ENCODE measurements around the gene PROSER3. TPM values are rescaled to one million over a fixed set of nuclear protein-coding genes. Genes with fewer than 3 reads are reported as not detected.

PROSER3 gene
- total and polyA plus RNA-seq, 7 donors, result 4.2 to 16.2 (median 8.7) TPM

GRCh38 chr19:35801828-35802227 is 43.9 kb downstream of the PROSER3 start:
- peaks cover 0 to 29% (median 10%) of the 10 kb centered on the region in 3 donors for H3K27me3 ChIP-seq (ENCODE audit: insufficient read depth in 3 of 3, low read length in 2 of 3)
- no peaks in the 10 kb centered on the region for H3K9me3 ChIP-seq
- no peaks in the 10 kb centered on the region for H3K4me1 ChIP-seq
- no peak overlapping the region for H3K4me3 ChIP-seq
- no peak overlapping the region for H3K27ac ChIP-seq
- no peak for TF ChIP-seq CTCF (IDR thresholded peaks at IDR 0.05)
- intact Hi-C loops (cut with DNase I), result no loop called here
- no peaks in the 10 kb centered on the region for H3K36me3 ChIP-seq (ENCODE audit: insufficient read depth in 1 of 2, low read depth in 1 of 2)
- DNase-seq, result no peak
- WGBS, 3 donors, result 53 to 59% (median 53%) methylated on average over 3 of the region's 3 CpGs
- no peak for ATAC-seq

- DNase-seq, result no peak
- Histone ChIP-seq H3K4me1 (no peaks in the 10 kb centered on the region), H3K4me3 (no peak overlapping the region), H3K27ac (no peak overlapping the region), H3K36me3 (ENCODE audit: insufficient read depth in 1 of 2, low read depth in 1 of 2) (no peaks in the 10 kb centered on the region), H3K9me3 (no peaks in the 10 kb centered on the region), H3K27me3 (ENCODE audit: insufficient read depth in 3 of 3, low read length in 2 of 3) (peaks cover 0 to 8% (median 3%) of the 10 kb centered on the region in 3 donors)
- intact Hi-C loops (cut with DNase I), result no loop called here
- WGBS, 3 donors, result 28 to 38% (median 34%) methylated on average over 5 of the region's 5 CpGs
- TF ChIP-seq CTCF (IDR thresholded peaks at IDR 0.05), result no peak
- ATAC-seq, result no peak
These were observed 47.6 kb downstream of the PROSER3 start for GRCh38 chr19:35805526-35806102.

DNA sequence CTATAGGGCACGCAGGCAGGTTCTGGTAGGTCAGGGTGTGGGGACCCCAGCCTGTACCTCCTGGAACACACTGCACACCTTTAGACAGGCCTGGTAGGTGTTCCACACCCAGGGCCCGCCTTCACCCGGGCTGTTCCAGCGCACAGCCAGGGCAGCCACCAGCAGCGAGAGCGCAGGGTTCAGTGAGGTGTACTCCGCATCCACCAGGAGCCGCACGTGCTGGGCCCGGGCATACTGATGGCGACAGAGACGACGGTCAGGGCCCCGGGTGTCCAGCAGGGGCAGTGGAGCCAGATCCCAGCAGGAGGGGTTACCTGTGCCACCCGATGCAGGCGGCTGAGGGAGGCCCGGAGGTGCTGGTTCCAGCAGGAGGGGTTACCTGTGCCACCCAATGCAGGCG is 48.6 kb downstream of the PROSER3 start:
- no peak overlapping the region for H3K27ac ChIP-seq
- H3K4me1 ChIP-seq, result no peaks in the 10 kb centered on the region
- no peak overlapping the region for H3K4me3 ChIP-seq
- intact Hi-C loops (cut with DNase I), result no loop called here
- TF ChIP-seq CTCF (IDR thresholded peaks at IDR 0.05), result no peak
- H3K27me3 ChIP-seq (ENCODE audit: insufficient read depth in 3 of 3, low read length in 2 of 3), result peaks cover 0 to 16% (median 3%) of the 10 kb centered on the region in 3 donors
- no peak for ATAC-seq
- DNase-seq, result no peak
- 80 to 85% (median 82%) methylated on average over 18 of the region's 18 CpGs for WGBS, 3 donors
- no peaks in the 10 kb centered on the region for H3K36me3 ChIP-seq (ENCODE audit: insufficient read depth in 1 of 2, low read depth in 1 of 2)
- no peaks in the 10 kb centered on the region for H3K9me3 ChIP-seq

- Histone ChIP-seq H3K36me3 (ENCODE audit: insufficient read depth in 1 of 2, low read depth in 1 of 2) (no peaks in the 10 kb centered on the region), H3K4me1 (no peaks in the 10 kb centered on the region), H3K27ac (no peak overlapping the region), H3K4me3 (no peak overlapping the region), H3K9me3 (no peaks in the 10 kb centered on the region), H3K27me3 (ENCODE audit: insufficient read depth in 3 of 3, low read length in 2 of 3) (peaks cover 0 to 22% (median 8%) of the 10 kb centered on the region in 3 donors)
- ATAC-seq, result no peak
- DNase-seq, result no peak
- no peak for TF ChIP-seq CTCF (IDR thresholded peaks at IDR 0.05)
- 83 to 89% (median 86%) methylated on average over 5 of the region's 5 CpGs for WGBS, 3 donors
- intact Hi-C loops (cut with DNase I), result no loop called here
These were observed 49.7 kb downstream of the PROSER3 start for GRCh38 chr19:35807633-35808032.

Measured in psoas muscle (tissue), 8 donors.